ENCODE results near the gene GALNT14. TPM values are rescaled to one million over a fixed set of nuclear protein-coding genes. Genes with fewer than 3 reads are reported as not detected.

Gene GALNT14
- total and polyA plus RNA-seq, 9 of the 15 experiments (the other 6 are each of a cell fraction or from before 2014, with no cell fraction given) = 0.11 TPM; not detected in 8

DNA sequence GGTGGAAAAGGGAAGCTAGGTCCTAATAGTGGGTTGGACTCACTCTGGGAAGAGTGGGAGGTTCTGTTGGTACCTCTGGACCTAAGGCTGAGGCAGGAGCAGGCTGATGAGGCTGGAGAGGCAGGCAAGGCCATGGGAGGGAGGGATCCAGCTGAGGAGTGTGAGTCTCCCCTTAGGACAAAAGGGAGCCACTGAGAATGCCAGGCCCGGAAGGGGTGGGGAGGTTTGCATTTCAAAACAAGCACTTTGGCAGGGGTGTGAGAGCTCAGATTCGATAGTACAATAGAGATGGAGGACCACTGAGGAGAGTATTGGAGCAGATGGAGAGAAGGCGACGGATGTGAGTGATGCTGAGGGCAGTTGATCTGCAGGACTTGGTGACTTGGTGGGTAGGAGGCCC, 198.9 kb downstream of the GALNT14 start:
- H3K9me3 ChIP-seq (replicated peaks; ENCODE audit: control insufficient read depth, insufficient read depth, low read depth, low read length) = no peaks in the 10 kb centered on the region
- BruUV-seq (replicated peaks) = no TSS peak
- FAIRE-seq = no peak
- H3K36me3 ChIP-seq (ENCODE audit: control insufficient read depth, insufficient read depth, low read length) = no peaks in the 10 kb centered on the region
- intact Hi-C loops (cut with micrococcal nuclease) = no loop called here
- TF ChIP-seq SPI1 (IDR thresholded peaks at IDR 0.05; ENCODE audit: borderline replicate concordance, low read depth, low read length) = no peak
- TF ChIP-seq HDAC2 (IDR thresholded peaks at IDR 0.05) = no peak
- no peak for TF ChIP-seq ZFP1 (CRISPR knock-in tag; IDR thresholded peaks at IDR 0.05)
- no peak for TF ChIP-seq SIRT6 (IDR thresholded peaks at IDR 0.05; ENCODE audit: low read depth, low read length)
- no peak for TF ChIP-seq NFE2 (IDR thresholded peaks at IDR 0.05; ENCODE audit: low read depth)
- TF ChIP-seq ZNF445 (CRISPR knock-in tag; IDR thresholded peaks at IDR 0.05; ENCODE audit: low read depth) = no peak
- TF ChIP-seq PCBP2 (IDR thresholded peaks at IDR 0.05; ENCODE audit: low read depth, low read length, poor library complexity, severe bottlenecking) = no peak
- TF ChIP-seq ZNF311 (CRISPR knock-in tag; IDR thresholded peaks at IDR 0.05) = no peak
- TF ChIP-seq, protein P1, sequence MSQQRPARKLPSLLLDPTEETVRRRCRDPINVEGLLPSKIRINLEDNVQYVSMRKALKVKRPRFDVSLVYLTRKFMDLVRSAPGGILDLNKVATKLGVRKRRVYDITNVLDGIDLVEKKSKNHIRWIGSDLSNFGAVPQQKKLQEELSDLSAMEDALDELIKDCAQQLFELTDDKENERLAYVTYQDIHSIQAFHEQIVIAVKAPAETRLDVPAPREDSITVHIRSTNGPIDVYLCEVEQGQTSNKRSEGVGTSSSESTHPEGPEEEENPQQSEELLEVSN (IDR thresholded peaks at IDR 0.05; ENCODE audit: borderline replicate concordance in 1 of 2, extremely low read depth in 1 of 2, insufficient read depth in 1 of 2, insufficient read length in 1 of 2, low read depth in 1 of 2, low read length in 1 of 2, poor library complexity in 1 of 2, severe bottlenecking in 1 of 2) = no peak
- TF ChIP-seq YY1 (IDR thresholded peaks at IDR 0.05; ENCODE audit: borderline replicate concordance in 1 of 3, control insufficient read depth in 1 of 3, extremely low read depth in 1 of 3, insufficient read depth in 3 of 3, insufficient read length in 1 of 3, insufficient replicate concordance in 2 of 3, low read depth in 1 of 3, low read length in 2 of 3) = no peak
- TF ChIP-seq, protein P2, sequence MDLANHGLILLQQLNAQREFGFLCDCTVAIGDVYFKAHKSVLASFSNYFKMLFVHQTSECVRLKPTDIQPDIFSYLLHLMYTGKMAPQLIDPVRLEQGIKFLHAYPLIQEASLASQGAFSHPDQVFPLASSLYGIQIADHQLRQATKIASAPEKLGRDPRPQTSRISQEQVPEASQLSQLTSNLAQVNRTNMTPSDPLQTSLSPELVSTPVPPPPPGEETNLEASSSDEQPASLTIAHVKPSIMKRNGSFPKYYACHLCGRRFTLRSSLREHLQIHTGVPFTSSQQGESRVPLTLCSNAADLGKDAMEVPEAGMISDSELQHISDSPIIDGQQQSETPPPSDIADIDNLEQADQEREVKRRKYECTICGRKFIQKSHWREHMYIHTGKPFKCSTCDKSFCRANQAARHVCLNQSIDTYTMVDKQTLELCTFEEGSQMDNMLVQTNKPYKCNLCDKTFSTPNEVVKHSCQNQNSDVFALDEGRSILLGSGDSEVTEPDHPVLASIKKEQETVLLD (IDR thresholded peaks at IDR 0.05) = no peak
- no peaks in the 10 kb centered on the region for H3K9me1 ChIP-seq (ENCODE audit: control insufficient read depth, insufficient read depth, low read length)
- POLR2A ChIA-PET = no interaction called here
- no peak overlapping the region for H3K27ac ChIP-seq (ENCODE audit: extremely low read depth, low read depth, low read length)
- in situ Hi-C loops (cut with MboI) = no loop called here
- CTCF ChIA-PET (ENCODE audit: low intra/inter-chr PET ratio) = interaction anchor here (0.6 kb wide), 1 partner anchor 228 kb away, joined by 3 read pairs; no protein-coding TSS in a partner anchor
- H3K4me3 ChIP-seq = no peak overlapping the region
- H3K27me3 ChIP-seq (ENCODE audit: control insufficient read depth in 2 of 2, insufficient read depth in 2 of 2, low read length in 2 of 2) = peaks cover 0 to 10% of the 10 kb centered on the region in 2 experiments; a peak in 2 of 5 replicates
- no peak overlapping the region for H2AFZ ChIP-seq (ENCODE audit: low read depth, low read length)
- 0% methylated on average over 4 of the region's 4 CpGs for WGBS (ENCODE audit: insufficient coverage, low coverage, missing lambda C conversion rate)
- no peak for ATAC-seq
- no peaks in the 10 kb centered on the region; the same call in 1 of the 2 replicates for H4K20me1 ChIP-seq (replicated peaks; ENCODE audit: control insufficient read depth, insufficient read depth, low read length)
- H3K4me1 ChIP-seq (replicated peaks in 1 of 2; ENCODE audit: control insufficient read depth in 2 of 2, insufficient read depth in 2 of 2, low read length in 2 of 2) = no peaks in the 10 kb centered on the region
- no peaks in the 10 kb centered on the region for H3K79me2 ChIP-seq (ENCODE audit: control insufficient read depth, insufficient read depth, low read length)
- no peak for DNase-seq (ENCODE audit: extremely low read depth in 1 of 4, low spot score in 3 of 4)
- H3K9ac ChIP-seq (ENCODE audit: insufficient read depth in 1 of 2, low read depth in 2 of 2, low read length in 2 of 2) = no peak overlapping the region
- no peak overlapping the region for H3K4me2 ChIP-seq (ENCODE audit: insufficient read depth, low read length)
